HG03342 (cell line): Measurements from ENCODE around the gene PLD3.
A peak's percentile ranks its signal among the peaks of the same experiment; 100 is the strongest.
"Not testable (repeated sequence)": the region's sequence is repeated elsewhere in the genome, so short reads cannot be mapped to it uniquely, and the experiment has no call there.

ENCODE experiments used
- ATAC-seq: cut with Tn5 transposase; IDR thresholded peaks from one replicate; pipeline ENCODE4 v1.9.1; 2021; ENCODE audit warnings: mild to moderate bottlenecking, moderate library complexity; ENCODE audit not compliant: unreplicated experiment

PLD3 gene

DNA sequence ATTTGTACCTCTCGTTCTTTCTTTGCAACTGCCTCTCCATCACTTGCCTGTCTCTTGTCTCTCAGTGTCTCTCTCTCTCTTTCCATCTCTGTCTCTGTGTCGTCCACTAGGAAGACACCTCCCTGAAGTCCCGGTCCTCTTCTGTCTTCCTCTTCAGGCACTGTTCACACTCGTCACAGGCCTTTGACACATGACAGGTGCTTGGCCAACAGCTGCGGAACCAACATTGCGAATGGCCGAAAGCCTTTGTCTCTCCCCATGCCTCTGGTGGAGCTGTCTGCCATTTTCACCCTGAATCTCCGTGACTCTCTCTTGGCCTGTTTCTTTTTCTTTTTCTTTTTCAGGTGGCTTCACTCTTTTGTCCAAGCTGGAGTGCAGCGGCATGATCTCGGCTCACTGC lies 38.7 kb downstream of the PLD3 start:
- ATAC-seq: no peak

DNA sequence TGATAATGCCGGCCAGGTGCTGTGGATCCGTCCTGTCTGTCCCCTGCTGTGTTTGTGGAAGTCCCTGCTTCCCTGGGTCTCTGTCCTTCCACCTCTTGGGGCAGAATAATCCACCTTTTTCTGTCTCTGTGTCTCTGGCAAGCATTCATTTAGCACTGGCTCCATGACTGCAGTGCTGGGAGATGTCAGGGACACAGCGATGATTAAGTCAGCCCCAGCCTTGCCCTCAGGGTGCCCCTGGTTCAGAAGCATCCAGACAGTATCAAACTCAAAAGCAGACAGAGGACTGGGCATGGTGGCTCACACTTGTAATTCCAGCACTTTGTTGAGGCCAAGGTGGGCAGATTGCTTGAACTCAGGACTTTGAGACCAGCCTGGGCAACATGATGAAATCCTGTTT lies 40.0 kb downstream of the PLD3 start:
- ATAC-seq: no peak

DNA sequence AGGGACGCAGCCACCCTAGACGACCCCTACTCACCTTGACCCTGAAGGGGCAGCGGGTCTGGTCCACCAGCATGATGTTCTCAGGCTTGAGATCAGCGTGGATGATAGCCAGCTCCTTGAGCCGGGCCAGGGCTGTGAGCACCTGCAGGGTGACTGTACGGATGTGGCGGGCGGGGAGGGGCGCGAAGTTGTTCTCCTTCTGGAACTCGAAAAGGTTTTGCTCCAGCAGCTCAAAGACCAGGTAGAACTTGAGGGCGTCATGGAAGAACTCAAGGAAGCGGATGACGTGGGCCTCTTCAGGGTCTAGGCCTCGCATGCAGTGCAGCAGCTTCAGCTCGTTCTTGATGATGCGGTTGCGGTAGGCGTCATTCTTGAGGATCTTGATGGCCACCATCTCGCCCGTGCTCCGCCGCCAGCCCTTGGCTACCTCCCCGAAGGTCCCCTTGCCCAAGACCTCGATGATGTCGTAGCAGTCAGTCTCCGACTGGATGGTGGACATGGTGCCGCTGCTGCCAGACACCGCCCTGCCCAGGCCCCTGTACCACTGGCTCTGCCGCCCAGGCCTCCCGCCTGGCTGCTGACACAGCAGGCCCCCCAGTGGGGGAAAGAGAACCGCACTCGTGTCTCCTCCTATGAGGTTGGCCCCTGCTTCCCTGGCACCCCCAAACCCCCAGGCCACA lies 41.0 kb downstream of the PLD3 start:
- no peak for ATAC-seq

DNA sequence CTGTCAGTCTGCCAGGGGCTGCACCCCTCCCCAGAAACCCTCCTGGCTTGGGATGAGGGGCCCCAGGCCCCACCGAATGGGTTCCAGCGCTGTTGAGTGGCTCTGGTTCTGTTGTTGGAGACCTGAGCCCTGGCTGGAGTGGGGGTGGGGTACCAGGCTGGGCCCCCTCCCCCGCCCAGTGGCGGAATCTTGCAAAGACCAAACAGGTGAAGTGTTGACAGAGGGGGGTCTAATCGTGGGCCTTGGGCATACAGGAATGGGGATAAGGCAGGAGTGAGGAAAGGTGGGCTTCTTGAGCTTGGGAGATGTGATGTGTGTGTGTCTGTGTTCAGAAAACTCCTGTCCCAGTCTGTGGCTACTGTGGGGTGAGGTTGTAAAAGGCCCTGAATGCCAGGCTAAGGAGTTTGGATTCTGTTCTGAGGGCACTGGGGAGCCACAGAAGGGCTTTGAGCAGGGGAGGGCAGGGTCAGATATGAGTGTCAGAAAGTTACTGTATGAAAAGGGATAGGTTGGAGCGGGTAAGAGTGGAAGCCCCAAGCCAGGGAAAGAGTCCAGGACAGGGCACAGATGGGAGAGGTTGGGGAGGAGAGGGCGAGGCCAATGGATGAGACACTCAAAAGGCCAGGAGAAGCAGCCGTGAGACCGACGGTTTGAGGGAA lies 41.7 kb downstream of the PLD3 start, which contains the start of gene HIPK4:
Gene HIPK4, minus strand, starts transcription at position 98 of the 659 bp plus-strand sequence. CDS start 279 bp downstream, outside the sequence.
- ATAC-seq: no peak

DNA sequence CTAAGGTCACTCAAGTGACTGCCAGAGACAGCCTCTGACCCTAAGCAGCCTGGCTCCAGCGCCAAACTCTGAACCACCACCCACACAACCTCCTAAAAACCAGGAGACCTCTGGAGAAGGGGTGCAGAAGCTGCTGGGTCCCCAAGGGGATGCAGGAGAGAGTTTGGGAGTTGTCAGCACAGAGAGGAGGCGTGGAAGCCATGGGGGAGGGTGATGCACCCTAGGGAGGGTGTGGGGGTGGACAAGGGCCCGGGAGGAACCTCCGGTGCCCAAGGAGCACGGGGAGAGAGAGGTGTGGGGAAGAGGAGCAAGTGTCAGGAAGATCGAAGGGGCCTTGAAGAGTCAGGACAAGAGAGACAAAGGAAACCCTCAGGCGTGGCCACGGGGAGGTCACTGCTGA lies 43.6 kb downstream of the PLD3 start:
- no peak for ATAC-seq

DNA sequence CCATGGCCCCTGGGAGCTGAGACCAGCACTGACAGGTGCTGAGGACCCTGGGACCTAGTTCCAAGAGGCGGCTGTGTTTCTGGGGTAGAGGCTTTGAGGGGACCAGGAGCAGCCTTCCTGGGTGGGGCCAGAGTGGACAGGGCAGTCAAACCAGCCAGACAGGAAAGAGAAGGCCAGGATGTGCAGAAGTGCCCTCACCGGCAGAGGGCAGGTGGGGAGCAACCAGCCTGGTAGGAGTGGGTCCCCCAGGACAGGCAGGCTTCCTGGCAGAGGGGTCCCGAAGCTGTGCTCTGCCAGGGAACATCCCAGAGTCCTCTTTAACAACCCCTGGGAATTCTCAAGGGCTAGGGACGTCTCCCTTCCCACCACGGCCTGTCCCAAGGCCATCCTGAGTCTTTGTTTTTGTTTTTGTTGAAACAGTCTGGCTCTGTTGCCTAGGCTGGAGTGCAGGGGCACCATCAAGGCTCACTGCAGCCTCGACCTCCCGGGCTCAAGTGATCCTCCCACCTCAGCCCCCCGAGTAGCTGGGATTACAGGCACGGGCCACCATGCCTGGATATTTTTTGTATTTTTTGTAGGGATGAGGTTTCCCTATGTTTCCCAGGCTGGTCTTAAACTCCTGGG lies 44.5 kb downstream of the PLD3 start:
- no peak for ATAC-seq

DNA sequence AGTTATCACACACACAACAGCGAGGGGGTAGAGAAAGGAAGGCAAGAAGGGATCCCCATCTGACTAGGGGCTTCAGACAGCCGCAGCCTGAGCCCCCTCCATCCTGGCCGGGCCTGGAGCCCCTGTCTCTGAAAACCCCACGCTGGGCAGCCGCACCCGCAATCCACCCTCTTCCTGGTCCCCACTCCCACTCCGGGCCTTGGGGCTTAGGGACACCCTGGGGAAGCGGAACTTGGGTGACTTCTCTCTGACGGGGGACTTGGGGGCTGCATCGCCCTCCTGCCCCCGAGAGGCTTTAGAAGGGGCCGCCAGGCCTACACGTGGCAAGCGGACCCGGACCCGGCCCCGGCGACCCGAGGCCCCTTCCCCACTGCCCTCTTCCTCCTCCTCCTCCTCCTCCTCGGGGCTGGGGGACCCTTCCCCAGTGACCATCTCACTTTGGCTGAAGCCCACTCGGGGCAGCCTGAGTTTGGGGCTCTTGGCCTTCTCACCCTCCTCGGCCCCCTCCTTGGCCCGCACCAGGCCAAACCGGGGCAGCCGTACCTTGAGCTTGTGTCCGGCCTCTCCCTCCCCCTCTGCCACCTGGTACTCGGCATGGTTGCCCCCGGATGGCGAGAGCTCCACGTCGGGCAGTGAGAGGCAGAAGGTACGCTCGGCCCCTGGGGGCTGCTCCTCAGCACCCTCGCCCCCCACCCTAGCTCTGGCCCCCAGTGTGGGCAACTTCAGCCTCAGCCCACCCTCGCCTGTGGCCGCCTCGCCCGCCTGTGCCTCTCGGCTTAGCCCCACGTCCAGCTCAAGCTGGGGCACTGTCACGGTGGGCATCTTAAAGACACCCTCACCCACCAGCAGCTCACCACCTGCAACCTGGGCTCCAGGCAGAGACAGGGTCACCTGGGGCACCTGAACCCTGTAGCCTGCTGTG lies 45.7 kb downstream of the PLD3 start:
- no peak for ATAC-seq

DNA sequence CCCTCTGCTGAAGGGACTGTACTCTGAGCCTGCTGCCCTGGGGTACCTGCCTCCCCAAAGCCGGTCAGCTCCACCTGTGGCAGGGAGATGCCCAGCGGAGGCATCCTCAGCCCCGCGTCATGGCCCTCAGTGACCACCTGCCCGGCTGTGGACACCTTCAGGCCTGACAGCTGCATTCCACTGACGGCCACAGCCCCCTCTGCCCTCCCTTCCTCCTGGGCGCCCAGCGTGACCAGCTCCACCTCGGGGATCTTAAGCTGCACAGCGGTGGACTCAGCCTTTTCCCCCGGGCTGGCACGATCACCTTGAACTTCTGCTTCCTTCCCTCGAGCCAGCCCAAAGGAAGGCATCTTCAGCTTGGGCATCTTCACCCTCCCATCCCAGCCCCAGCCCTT lies 46.3 kb downstream of the PLD3 start:
- ATAC-seq: no peak

DNA sequence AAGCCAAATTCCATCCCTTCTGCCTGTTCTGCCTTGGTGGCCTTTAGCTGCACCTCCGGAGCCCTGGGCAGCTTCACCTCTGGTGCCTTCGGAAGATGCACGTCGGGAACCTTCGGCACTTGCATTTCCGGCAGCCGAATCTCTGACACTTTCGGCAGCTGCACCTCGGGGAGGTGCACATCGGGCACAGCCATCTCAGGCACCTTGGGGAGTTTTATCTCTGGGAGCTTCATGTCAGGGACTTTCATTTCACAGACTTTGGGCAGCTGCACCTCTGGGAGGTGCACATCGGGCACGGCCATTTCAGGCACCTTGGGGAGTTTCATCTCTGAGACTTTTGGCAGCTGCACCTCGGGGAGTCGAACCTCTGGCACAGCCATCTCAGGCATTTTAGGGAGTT lies 47.5 kb downstream of the PLD3 start:
- ATAC-seq: no peak

DNA sequence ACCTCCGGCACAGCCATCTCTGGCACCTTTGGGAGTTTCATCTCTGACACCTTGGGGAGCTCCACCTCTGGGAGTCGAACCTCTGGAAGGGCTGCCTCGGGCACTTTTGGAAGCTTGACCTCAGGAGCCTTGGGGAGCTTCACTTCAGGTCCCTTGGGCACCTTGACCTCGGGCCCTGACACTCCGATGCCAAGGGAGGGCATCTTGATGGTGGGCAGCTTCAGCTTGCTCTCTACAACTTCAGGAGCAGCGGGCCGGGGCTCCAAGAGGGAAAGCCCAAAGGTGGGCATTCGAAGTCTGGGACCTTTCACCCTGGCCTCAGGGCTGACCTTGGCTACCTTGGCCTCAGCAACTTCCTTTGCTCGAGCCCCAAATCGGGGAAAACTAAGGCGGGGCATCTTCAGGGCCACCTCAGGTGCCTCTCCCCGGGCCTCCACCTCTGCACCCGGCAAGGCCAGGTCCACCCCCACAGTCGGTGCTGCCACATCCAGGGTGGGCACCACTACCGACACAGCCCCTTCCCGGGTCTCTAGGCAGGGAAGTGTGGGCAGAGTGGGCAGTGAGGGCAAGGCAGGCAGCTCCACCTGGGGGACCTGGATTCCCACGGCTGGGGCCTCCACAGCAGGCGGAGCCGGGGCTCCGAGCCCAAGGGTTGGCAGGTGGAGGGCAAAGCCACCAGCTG lies 48.5 kb downstream of the PLD3 start:
- ATAC-seq: no peak

DNA sequence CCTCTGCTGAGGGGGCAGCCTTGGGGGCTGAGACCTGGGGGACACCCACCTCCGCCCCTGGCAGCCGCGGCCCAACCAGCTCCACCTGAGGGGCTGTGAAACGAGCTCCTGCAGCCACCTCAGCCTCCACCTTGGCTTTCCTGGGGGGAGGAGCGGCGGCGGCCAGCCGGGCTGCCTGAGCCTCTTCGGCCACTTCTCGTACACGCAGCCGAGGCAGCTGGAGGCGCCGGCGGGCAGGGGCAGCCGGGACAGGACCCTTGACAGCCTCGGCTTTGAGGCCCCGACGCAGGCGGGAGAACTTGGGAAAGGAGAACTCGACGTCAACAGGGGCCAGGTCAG lies 49.0 kb downstream of the PLD3 start:
- no peak for ATAC-seq

DNA sequence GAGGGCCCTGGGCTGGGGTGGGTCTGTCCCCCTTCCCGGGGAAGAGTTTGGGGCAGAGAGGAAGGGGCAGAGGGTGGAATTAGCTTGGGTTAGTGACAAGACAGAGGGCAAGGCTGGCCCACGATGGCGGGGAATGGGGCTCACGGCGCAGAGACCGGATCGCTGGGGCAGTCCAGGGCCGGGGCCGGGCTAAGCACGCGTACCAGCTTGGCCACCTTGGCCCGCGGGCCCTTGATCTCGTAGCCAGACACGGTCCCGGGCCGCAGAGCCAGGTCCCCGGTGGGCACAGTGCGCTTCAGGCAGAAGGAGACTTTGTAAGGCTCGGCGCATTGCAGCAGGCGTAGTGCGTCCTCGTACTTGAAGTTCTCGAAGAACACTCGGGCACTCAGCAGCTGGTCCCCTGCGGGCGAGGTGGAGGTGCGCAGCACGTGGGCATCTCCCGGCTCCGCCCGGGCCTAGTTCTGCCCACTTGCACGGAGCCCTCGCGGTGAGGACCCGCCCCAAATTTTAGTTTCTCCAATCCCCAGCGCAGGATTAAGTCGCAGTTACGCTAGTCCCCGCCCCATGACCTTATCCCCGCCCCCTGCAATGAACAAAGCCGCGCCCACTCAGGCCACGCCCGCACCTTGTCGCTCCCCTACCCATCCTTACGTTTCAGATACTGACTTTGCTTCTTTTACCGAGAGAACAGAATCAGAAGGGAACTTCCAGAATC lies 50.1 kb downstream of the PLD3 start:
- ATAC-seq: no peak

DNA sequence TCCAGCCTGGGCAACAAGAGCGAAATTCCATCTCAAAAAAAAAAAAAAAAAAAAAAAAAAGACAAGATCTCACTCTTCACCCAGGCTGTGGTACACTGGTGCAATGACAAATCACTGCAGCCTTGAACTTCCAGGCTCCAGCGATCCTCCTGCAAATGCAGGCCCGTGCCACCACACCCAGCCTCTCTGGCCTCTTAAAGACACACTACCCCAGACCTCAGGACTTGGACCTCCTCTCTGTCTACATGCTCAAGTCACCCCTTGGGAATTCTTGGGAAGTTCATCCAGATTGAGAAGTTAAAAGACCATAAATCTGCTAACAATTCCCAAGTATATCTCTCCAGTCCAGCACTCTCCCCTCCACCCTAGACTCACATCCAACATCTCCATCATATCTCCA lies 52.1 kb downstream of the PLD3 start:
- no peak for ATAC-seq

DNA sequence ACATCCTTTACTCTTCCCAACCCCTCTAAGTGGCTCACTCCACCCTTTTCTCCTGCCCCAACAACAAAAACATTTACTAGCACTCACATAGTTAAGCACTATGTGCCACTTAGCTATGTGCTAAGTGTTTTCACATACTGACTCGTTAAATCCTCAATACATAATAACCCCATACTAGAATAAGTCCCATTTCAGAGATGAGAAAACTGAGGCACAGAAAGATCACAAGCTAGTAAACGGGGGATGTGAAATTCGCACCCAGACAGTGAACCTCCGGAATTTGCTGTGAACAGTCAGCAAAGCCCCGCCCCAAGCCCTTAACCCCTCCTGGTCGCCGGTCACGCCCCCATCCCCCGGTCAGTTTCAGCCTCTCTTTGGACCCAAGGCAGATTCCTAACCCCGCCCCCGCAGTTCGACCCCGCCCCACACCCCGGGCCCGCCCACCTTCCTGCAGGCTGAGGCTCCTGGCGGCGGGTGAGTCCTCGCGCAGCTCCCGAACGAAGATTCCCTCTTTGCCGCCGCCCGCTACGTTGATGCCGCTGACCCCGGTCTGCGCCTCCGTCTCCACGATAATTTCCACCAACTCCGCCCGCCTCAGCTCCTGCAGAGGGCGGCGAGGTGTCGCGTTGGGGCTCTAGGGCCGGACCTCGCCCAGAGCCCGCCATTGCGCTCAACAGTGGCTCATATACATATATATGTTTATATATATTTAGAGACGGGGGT lies 54.9 kb downstream of the PLD3 start:
- peak; percentile 64 for ATAC-seq

DNA sequence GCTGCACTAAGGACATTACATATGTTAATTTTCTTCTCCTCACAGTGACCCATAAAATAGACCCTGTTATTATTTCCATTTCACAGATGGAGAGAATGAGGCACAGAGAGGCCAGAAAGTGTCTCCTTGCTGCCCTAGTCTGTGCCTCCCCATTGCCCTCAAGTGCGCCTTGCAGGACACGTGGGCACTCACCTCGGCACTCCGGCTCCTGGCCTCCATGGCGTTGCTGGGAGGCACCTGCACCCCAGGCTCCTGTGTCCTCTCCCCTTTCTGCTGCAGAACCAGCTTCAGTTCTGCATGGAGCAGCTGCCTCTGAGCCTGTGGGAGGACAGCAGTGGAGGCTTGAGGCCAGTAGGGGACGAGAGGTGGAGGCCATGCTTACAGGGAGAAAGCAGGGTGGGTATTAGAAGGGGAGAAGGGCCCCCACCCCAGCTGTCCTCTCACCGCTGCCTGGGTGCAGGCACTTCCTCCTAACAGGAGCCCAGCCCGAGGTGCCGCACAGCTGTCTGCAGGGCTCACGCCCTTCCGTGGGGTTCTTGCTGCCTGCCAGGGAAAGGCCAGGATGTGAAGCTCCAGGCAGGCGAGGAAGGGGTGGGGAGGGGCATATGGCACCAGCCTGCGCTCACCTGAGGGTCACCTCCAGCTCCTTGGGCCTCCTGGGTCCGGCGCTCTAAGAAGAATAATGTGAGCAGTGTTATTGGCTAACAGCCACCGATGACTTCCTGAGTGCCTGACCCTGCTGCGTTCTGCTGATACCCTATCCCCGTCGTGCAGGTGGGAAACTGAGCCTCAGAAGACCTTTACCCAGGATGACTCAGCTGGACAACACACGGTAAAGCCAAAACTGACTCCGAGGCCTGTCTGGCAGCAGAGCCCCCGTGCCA lies 59.5 kb downstream of the PLD3 start:
- no peak for ATAC-seq

DNA sequence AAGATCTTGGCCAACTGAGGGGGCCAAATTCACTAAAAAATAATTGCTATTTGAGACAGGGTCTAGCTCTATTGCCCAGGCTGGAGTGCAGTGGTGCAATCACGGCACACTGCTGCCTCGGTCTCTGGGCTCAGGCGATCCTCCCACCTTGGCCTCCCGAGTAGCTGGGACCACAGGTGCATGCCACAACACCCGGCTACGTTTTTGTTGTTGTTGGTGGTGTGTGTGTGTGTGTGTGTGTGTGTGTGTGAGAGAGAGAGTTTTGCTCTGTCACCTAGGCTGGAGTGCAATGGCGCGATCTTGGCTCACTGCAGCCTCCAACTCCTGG lies 60.1 kb downstream of the PLD3 start:
- not testable (repeated sequence) for ATAC-seq

DNA sequence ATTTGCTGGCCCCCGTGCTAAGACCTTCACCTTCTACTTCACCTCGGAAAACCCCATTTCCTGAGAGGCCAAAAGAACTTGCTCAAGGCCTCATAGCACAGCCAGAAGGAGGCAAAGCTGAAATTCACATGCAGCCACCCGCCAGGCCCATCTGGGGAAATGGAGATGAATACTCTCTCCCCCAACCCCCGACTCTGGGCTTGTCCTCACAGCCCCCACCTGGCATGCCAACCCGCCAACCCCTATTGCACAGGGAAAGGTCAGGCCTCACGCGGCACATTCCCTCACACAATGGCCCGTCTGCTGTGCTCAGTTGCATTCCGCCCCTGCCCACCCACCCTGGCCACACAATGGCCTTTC lies 61.5 kb downstream of the PLD3 start:
- ATAC-seq: no peak

DNA sequence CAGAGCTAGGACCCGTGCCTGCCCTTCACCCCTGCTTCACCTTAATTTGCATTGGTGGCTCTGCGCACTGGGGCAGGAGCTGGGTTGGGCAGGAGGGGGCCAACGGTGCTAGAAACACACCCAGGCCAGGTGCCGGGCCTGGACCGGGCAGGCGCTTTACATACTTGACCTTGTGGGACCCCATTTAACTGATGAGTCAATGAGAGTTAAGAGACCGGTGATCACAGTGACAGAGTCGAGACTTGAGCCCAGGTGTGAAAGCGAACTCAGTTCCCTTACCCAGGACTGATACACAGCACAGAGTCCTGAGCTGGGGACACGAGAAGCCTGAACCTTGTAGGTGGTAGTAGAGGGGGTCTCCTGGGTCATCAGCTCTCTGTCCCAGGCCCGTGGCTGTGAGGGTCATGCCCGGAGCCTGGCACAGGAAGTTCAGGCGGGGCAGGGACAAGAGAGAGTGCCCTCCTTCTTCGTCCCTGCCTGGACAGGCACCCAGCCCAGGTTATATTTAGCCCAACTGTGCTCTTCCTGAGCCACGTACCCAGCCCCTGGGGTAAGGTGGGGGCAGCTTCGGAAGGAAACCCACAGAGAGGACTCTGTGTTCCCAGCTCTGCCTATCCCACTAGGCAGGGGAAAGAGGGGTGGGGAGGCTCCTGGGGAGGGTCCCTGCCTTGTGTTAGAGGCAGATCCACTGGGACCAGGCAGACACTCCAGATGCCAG lies 62.8 kb downstream of the PLD3 start:
- ATAC-seq: no peak
